ENCODE measurements around the gene SPATS2.
A peak's percentile ranks its signal among the peaks of the same experiment; 100 is the strongest.

SPATS2 gene

GRCh38 chr12:49512546-49512945, 145.3 kb downstream of the SPATS2 start:
- H3K4me3 ChIP-seq (ENCODE audit: low read depth, low read length), result no peak overlapping the region
- ChIA-PET POLR2A (interaction anchor here (2.6 kb wide), 1 partner anchor 146 kb away, joined by 14 read pairs; the partner anchor contains the start of gene SPATS2), CTCF (interaction anchor here (0.6 to 19.4 kb wide), 14 partner anchors 9 to 223 kb away, joined by 5 to 517 read pairs (median 10); partner anchors contain the start of genes DNAJC22 and SPATS2)
- TF ChIP-seq FEZF1 (tag by site-specific recombination; IDR thresholded peaks at IDR 0.05) (0 out of 2 replicates have a peak, but pooled peaks have one; percentile 19), ZNF292 (tag by site-specific recombination; IDR thresholded peaks at IDR 0.05; ENCODE audit: borderline replicate concordance, low read depth) (no peak)
- H3K36me3 ChIP-seq (ENCODE audit: control insufficient read depth in 2 of 2, insufficient read depth in 1 of 2, low read length in 2 of 2), result peaks cover 1 to 6% of the 10 kb centered on the region in 2 experiments
- no peaks in the 10 kb centered on the region for H3K9me3 ChIP-seq (ENCODE audit: control insufficient read depth, insufficient read depth, low read depth, low read length)
- no peaks in the 10 kb centered on the region; the same call in 1 of the 2 replicates for H3K4me1 ChIP-seq (ENCODE audit: control insufficient read depth, insufficient read depth, low read length)
- H3K27ac ChIP-seq (ENCODE audit: extremely low read depth, low read depth, low read length), result no peak overlapping the region

GRCh38 chr12:49515266-49515665, 148.0 kb downstream of the SPATS2 start:
- Histone ChIP-seq H3K9me3 (ENCODE audit: control insufficient read depth, insufficient read depth, low read depth, low read length) (no peaks in the 10 kb centered on the region), H3K4me3 (ENCODE audit: low read depth, low read length) (no peak overlapping the region), H3K27ac (ENCODE audit: extremely low read depth, low read depth, low read length) (no peak overlapping the region), H3K4me1 (ENCODE audit: control insufficient read depth, insufficient read depth, low read length) (peaks cover 5% of the 10 kb centered on the region), H3K36me3 (ENCODE audit: control insufficient read depth in 2 of 2, insufficient read depth in 1 of 2, low read length in 2 of 2) (peaks cover 0 to 6% of the 10 kb centered on the region in 2 experiments)
- TF ChIP-seq GLIS1 (tag by site-specific recombination; IDR thresholded peaks at IDR 0.05), result no peak
- no peak for TF ChIP-seq ZNF132 (tag by site-specific recombination; IDR thresholded peaks at IDR 0.05; ENCODE audit: borderline replicate concordance)
- TF ChIP-seq ZNF585B (tag by site-specific recombination; IDR thresholded peaks at IDR 0.05), result no peak
- no peak for TF ChIP-seq ZNF596 (tag by site-specific recombination; IDR thresholded peaks at IDR 0.05)
- no peak for TF ChIP-seq BCL11A (tag by site-specific recombination; IDR thresholded peaks at IDR 0.05; ENCODE audit: low read depth)
- no peak for TF ChIP-seq ZNF571 (tag by site-specific recombination; IDR thresholded peaks at IDR 0.05)
- TF ChIP-seq ZNF677 (tag by site-specific recombination; IDR thresholded peaks at IDR 0.05), result no peak
- TF ChIP-seq ZNF670 (tag by site-specific recombination; IDR thresholded peaks at IDR 0.05; ENCODE audit: low read depth), result no peak
- TF ChIP-seq ZNF394 (tag by site-specific recombination; IDR thresholded peaks at IDR 0.05; ENCODE audit: borderline replicate concordance), result no peak
- TF ChIP-seq ZNF433 (tag by site-specific recombination; IDR thresholded peaks at IDR 0.05; ENCODE audit: low read depth), result no peak
- TF ChIP-seq ZNF19 (tag by site-specific recombination; IDR thresholded peaks at IDR 0.05; ENCODE audit: low read depth), result no peak
- ChIA-PET POLR2A (interaction anchor here (1.7 kb wide), 1 partner anchor 148 kb away, joined by 7 read pairs; the partner anchor contains the start of gene SPATS2), CTCF (interaction anchor here (0.6 to 19.4 kb wide), 16 partner anchors 10 to 229 kb away, joined by 3 to 517 read pairs (median 10); partner anchors contain the start of genes DNAJC22 and SPATS2)

- no peak overlapping the region for H3K4me3 ChIP-seq (ENCODE audit: low read depth, low read length)
- ChIA-PET POLR2A (interaction anchor here (0.6 kb wide), 1 partner anchor 254 kb away, joined by 4 read pairs; no protein-coding TSS in a partner anchor), CTCF (interaction anchor here (0.6 to 19.4 kb wide), 9 partner anchors 13 to 222 kb away, joined by 3 to 517 read pairs (median 5); partner anchors contain the start of genes DNAJC22 and SPATS2)
- H3K36me3 ChIP-seq (ENCODE audit: control insufficient read depth in 2 of 2, insufficient read depth in 1 of 2, low read length in 2 of 2), result peaks cover 8 to 13% of the 10 kb centered on the region in 2 experiments
- H3K9me3 ChIP-seq (ENCODE audit: control insufficient read depth, insufficient read depth, low read depth, low read length), result no peaks in the 10 kb centered on the region
- peaks cover 5% of the 10 kb centered on the region for H3K4me1 ChIP-seq (ENCODE audit: control insufficient read depth, insufficient read depth, low read length)
- no peak overlapping the region for H3K27ac ChIP-seq (ENCODE audit: extremely low read depth, low read depth, low read length)
- TF ChIP-seq PATZ1 (tag by site-specific recombination; IDR thresholded peaks at IDR 0.05) (peak; percentile 27; the same call in 1 of the 2 replicates), ZNF660 (tag by site-specific recombination; IDR thresholded peaks at IDR 0.05) (0 out of 2 replicates have a peak, but pooled peaks have one; percentile 21), ZNF174 (tag by site-specific recombination; IDR thresholded peaks at IDR 0.05) (no peak), ZEB2 (tag by site-specific recombination; IDR thresholded peaks at IDR 0.05) (0 out of 2 replicates have a peak, but pooled peaks have one; percentile 17), ZNF366 (tag by site-specific recombination; conservative IDR thresholded peaks at IDR 0.05) (0 out of 2 replicates have a peak, but pooled peaks have one; percentile 24), ZNF19 (tag by site-specific recombination; IDR thresholded peaks at IDR 0.05; ENCODE audit: low read depth) (no peak), PRDM2 (tag by site-specific recombination; IDR thresholded peaks at IDR 0.05; ENCODE audit: borderline replicate concordance) (no peak), ZNF2 (tag by site-specific recombination; IDR thresholded peaks at IDR 0.05) (no peak), ZNF558 (tag by site-specific recombination; IDR thresholded peaks at IDR 0.05) (no peak), ZNF658 (tag by site-specific recombination; IDR thresholded peaks at IDR 0.05) (no peak), ZNF354C (tag by site-specific recombination; IDR thresholded peaks at IDR 0.05; ENCODE audit: borderline replicate concordance, low read depth) (no peak)
Observed at GRCh38 chr12:49518914-49519573, 151.8 kb downstream of the SPATS2 start.
